HS-27A (cell line): ENCODE data around the gene MVB12B.

ENCODE experiments used
- DNase-seq: peaks from one replicate; pipeline ENCODE4 v3.0.0-alpha.2; 2012; ENCODE audit warnings: low read depth, missing footprints

Gene MVB12B

DNA sequence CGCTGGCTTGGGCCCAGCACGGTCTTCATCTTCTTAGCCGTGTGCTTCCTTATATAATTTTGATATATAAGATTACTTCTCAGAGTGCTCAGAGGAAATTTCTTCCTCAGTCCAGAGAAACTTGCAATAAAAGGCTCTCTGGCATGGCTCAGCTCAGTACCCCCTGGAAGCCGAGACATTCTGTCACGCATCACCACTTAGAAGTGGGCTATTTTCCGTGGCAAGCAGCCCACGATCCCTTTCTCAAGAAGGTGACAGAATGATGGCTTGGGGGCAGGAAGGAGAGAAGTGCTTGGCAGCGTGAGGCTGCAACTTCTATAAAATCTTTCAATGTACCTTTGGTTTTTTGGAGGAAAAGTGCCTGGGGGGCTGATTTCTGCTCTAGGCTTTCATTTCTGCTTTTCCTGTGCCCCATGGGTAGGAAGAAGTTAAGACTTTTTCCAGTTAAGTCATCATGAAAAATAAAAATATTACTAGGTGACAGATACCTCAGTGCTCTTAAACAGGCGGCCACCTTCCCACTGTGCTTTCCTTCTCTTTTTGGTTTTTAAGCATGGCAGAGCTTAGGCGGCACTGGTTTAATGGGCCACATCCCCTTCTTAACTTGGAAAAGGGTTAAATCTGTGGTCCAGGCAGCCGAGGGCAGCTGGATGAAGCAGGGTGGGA is 104.6 kb downstream of the MVB12B start:
- no peak for DNase-seq

GRCh38 chr9:126432659-126433058 is 106.0 kb downstream of the MVB12B start:
- DNase-seq, result no peak

DNA sequence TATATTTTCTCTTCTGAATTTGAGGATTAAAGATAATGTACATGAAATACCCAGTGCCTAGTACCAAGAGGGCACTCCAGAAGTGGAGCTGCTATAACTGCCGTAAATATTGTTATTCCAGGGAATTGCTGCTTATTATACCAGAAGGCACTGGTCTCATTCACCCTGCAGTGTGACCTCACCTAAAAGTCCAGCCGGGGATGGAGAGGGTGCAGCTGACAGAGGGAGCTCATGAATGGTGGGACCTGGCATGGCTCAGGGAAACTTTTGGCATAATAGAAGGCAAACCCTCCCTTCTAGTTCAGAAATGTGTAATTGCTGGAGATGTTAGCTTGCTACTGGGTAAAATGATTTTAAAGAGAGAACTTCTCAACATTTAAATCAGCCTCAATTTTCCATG is 108.5 kb downstream of the MVB12B start:
- no peak for DNase-seq

DNA sequence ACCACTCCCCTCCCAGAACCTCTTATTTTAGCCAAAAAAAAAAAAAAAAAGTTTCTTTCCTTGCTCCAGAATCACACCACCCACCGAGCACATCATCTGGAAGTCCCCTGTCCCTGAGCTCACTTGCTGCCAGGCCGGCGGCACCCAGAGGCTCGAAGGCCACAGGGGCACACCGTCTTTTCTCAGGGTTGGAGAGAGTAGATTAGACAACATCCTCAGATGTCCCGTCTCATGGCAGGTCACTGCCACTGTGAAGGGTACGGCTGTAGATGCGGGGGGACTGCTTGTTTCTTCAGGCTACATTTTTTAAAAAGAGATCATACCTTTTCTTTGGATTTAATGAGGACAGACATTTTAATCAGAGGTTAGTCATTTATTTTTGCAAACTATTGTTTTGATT is 109.0 kb downstream of the MVB12B start:
- DNase-seq, result no peak

DNA sequence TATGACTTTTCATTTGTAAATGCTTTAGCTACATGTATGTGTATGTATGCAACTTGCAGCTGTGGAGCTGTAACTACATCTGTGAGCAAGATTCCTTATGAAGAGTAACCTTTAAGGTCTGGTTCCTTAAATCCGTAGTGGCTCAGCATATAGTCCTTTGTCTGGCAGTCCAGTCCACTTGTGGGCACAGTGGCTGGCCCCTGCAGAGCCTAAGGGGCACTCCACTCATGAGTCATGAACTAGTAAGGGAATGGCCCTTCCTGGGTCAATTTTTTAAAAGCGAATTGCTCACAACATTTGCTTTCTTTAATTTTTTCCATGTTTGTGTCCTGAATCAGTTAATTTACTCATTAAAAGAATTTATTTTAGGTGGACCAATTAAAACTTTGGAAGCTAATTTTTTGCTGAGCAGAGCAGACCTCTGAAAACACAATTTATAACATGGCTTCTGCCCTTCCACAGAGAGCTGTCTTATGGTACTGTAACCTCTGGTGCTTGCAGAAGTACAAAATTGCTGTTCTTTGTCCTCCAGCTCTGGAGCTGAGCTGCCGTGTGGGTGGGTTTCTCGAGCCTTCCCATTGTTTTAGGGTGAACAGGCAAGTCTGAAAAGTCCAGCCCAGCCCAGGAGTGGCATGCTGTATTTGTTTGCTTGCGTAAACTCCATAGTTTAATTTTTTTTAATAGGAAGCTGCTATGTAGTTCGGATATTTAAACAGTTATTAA is 110.1 kb downstream of the MVB12B start:
- DNase-seq, result no peak

GRCh38 chr9:126437268-126437666 is 110.6 kb downstream of the MVB12B start:
- DNase-seq, result no peak

DNA sequence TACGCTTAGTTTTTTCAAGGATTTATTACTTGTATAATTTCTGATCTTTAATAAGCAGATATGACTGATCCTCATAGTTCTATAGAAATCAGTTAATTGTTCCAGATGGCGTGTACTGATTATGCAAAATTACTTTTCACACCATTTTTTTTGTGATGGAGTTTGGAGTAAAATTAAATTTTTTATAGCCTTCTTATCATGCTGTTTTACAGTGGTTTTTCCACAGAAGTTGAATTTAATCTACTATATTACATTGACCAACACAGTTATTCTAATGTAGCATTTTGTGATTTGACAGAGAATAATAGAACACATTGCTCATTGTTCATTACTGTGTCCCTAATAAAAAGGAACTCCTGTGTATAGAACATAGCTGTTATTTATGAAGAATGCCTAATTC is 111.1 kb downstream of the MVB12B start:
- no peak for DNase-seq

- DNase-seq, result no peak
Observed at GRCh38 chr9:126438741-126439401, 112.2 kb downstream of the MVB12B start.

- no peak for DNase-seq
Observed at GRCh38 chr9:126439402-126439765, 112.8 kb downstream of the MVB12B start.

DNA sequence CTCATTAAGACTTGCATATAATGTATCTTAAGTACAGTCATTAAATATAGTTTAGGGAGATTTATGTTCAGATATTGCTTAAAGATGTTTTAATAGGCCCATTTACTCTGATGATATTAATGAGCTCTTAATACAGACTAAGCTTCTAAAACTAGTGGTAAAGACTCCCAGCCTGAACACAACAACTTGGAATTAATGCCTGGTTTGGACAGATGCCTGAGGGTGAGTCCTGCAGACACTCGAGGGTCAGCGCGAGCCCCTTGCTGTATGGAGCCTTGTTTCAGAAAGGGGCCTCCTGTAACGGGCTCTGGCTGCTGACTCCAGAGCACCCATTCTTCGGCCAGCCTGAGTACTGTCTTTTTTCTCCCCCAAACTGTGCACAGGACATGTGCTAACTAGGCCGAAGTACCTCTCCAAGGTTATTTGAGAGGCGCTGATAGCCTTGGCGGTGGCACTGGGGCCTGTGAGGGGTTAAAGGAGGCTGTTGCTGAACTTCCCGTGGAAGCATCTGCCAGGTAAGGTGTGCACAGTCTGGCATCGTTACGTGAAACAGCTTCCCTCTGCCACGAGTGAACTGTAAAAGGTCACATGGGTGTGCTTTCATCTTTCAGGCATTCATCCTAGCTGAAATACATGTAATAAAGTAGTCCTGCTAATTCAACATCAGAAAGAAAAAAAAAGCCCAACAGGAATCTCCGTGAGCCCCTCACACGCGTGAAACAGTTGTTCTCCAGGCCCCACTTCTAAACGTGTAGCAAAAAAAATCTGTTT is 113.4 kb downstream of the MVB12B start:
- no peak for DNase-seq

DNA sequence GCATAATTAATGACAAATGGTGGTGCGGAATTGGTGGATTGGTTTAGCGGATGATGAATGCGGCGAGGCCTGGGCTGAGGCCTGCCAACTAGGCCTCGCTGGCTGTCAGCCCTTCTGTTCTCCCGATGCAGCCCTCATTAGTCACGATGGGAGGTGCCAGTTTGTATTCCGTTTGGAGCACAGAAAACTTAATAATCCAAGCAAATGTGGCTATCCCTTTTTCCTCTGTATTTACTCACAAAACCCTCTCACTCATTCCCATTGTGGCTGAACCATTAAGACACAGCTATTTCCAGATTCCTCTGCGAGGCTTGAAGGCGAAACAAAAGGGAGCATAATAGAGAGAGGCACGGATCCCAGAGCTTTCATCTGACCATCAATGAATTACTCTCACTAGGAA is 114.3 kb downstream of the MVB12B start:
- DNase-seq, result no peak

- no peak for DNase-seq
Observed at GRCh38 chr9:126442636-126443035, 116.0 kb downstream of the MVB12B start.

DNA sequence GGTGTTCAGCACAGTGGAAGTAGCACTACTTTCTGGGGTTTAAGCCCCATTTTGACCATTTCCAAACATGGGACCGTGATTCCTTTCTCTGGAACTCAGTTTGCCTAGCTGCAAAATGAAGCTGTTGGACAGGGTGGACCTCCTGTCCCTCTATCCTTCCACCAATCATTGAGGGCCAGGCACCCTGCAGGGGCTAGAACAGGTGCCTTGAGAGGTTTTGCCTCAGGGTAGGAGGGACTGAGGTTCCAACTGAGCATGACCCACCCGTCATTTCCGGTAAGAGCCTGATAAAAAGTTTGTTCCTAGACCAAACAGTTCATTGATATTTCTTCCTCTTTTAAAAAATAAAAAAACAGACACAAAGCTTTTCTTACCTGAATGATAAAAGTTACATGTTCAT is 116.5 kb downstream of the MVB12B start:
- no peak for DNase-seq

DNA sequence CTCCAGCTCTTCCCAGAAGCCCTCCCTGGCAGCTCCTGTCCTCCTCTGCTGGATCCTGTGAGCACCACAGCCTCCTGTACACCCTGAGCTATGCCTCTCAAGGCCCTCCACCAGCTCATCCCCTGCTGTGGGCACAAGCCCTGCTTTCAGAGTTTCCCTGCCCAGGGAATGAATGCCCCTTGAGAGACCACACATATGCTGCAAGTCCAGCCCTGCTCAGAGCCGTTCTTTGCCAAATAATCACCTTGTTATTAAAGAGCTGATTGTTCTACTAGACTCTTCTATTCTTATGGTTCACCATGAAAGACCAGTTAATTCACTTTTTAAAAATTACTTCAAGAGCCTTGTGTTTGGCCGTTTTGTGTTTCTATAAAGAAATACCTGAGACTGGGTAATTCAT is 121.5 kb downstream of the MVB12B start:
- no peak for DNase-seq

GRCh38 chr9:126448865-126449577 is 122.4 kb downstream of the MVB12B start:
- no peak for DNase-seq

DNA sequence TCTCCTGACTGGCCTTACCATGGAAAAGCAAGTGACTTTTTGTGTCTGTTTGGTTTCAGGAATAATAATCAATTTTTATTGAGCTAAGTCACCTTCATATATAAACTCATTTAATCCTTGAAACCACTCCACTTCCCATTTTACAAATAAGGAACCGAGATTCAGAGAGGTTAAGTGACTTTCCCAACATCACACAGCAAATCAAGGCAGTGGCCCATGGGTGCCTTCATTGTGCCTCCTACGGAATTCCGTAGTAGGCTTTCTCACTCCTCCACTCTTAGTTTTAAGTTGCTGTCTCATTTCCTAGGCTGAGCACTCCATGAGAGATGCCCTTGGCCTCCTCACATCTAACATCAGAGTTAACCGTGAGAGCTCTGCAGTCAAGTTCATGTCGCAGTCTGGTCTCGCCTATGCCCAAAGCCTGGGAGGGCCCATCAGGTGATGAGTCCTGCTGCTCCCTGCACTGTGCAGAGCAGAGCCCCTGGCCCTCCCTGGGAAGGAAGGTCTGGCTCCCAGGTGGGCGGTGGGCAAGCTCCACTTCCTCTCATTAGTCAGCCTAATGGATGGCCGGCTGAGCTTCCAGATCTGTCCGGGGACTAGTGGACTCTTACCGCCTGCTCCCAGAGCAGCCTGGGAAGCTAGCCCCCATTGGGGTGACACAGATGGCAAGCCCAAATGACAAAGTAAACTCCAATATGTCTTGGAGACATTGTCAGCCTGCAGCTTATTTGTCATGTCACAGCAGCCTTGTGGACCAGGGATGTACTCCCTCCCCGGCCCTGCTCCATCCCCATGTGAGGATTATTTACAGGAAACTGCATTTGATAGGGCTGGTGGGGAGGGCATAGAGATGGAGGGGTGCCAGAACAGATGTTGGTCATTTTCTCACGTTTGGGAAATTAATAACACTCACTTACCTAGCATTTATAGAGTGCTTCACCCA is 123.4 kb downstream of the MVB12B start:
- DNase-seq, result no peak

DNA sequence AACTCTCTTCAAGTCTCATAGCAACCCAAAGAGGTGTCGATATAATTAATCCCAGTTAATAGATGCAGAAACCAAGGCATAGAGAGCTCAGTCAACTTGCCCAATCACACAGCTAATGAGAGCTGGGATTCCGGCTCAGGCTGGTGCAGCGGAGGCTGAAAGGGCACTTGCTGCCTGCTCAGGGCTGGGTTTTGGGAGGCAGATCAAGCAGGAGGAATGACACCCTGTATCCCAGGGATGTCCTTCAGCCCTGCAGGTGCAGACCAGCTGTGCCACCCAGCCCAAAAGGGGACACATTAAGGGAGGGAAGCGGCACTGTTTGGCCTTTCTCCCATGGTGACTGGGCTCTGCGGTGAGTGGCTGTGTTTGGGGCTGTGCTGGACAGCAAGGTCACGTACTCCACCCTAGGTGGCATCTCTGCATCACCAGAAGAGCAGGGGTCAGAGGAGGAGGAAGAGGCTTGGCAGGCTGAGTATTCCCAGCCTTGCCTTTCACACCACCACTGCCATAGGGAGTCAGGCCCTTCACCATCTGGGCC is 124.1 kb downstream of the MVB12B start:
- no peak for DNase-seq

DNA sequence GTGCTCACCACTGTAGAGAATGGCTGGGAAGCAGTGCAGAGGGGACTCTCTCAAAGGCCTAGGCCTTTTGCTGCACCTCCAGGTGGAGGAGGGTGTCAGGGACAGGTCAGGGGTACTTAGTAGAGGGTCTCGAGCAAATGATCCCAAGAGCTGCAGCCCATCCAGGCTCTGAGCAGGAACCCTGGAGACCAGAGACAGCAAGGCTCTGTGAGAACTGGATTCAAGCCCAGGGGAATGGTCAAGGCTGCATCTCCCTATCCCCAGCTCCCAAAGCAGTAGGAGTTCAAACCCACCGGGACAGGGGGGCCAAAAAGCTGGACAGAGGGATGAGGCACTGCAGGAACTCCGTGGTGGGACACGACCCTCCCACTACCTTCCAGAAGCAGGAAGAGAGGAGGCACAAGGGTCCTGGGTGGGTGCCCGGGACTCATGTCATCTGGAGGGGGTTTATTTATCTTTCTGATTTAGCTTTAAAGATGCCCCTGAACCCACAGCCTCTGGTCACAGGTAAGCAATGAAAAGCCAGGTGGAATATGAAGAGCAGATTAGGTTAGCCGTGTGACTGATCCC is 124.8 kb downstream of the MVB12B start:
- DNase-seq, result no peak

GRCh38 chr9:126452106-126452505 is 125.5 kb downstream of the MVB12B start:
- no peak for DNase-seq
